H1 (cell line): ENCODE measurements around the gene ANAPC1. TPM values are rescaled to one million over a fixed set of nuclear protein-coding genes. Genes with fewer than 3 reads are reported as not detected.

Experiments
- CTCF ChIA-PET: fragments of 300-600 bp; sonication (Branson Sonifier 250); formaldehyde crosslinking; loops from one replicate; lab custom pipeline; 2021; ENCODE audit not compliant: partially characterized antibody; lab: Charles Lee
- POLR2A ChIA-PET: fragments of 300-600 bp; sonication (Branson Sonifier 250); formaldehyde crosslinking; loops from one replicate; lab custom pipeline; 2021; ENCODE audit warnings: inconsistent platforms; ENCODE audit not compliant: partially characterized antibody; lab: Charles Lee
- DNase-seq, 2 experiments: peaks; one replicate each; pipeline versions ENCODE4 v3.0.0 to v3.0.0-alpha.2; 2010 to 2022; ENCODE audit warnings: low spot score in 2 of 2, low read depth in 1 of 2, mixed read lengths in 1 of 2
- FAIRE-seq: peaks from 2 replicates; lab custom pipeline; 2011; peaks lifted over from hg19 to GRCh38; lab: Jason Lieb, UNC
- H2AFZ ChIP-seq: 2 replicates; pipeline ENCODE4 v1.8.1; 2012; ENCODE audit warnings: low read length, inconsistent platforms
- H2AK5ac ChIP-seq: 2 replicates; pipeline ENCODE4 v1.6.1; 2013; ENCODE audit warnings: low read depth, low read length
- H2BK120ac ChIP-seq: replicated peaks from 2 replicates; pipeline ENCODE3; 2013; ENCODE audit warnings: low read depth, low read length, inconsistent platforms
- H2BK12ac ChIP-seq: 2 replicates; pipeline ENCODE4 v1.6.1; 2013; ENCODE audit warnings: low read depth, low read length
- H2BK15ac ChIP-seq: 2 replicates; pipeline ENCODE4 v1.6.1; 2013; ENCODE audit warnings: low read length
- H2BK20ac ChIP-seq: 2 replicates; pipeline ENCODE4 v1.6.1; 2013; ENCODE audit warnings: low read length
- H2BK5ac ChIP-seq: 2 replicates; pipeline ENCODE4 v1.6.1; 2013; ENCODE audit warnings: low read depth, low read length
- H3K14ac ChIP-seq: 2 replicates; pipeline ENCODE4 v1.6.1; 2013; ENCODE audit warnings: inconsistent platforms; ENCODE audit not compliant: insufficient read length
- H3K18ac ChIP-seq: 2 replicates; pipeline ENCODE4 v1.6.1; 2013; ENCODE audit warnings: low read length; ENCODE audit errors: extremely low read depth
- H3K23ac ChIP-seq: 2 replicates; pipeline ENCODE4 v1.6.1; 2013; ENCODE audit warnings: inconsistent platforms; ENCODE audit not compliant: insufficient read length
- H3K23me2 ChIP-seq: 2 replicates; pipeline ENCODE4 v1.6.1; 2013; ENCODE audit warnings: low read depth, low read length
- H3K27ac ChIP-seq: 2 replicates; pipeline ENCODE4 v1.6.1; 2011; ENCODE audit warnings: low read depth, low read length, inconsistent platforms
- H3K27me3 ChIP-seq, 4 experiments: replicated peaks in 1 of 4; 1 replicate in 1 of 4; 2 replicates in 3 of 4; pipeline versions ENCODE4 v1.6.1 to v1.8.1; 2011 to 2013; ENCODE audit warnings: low read length in 3 of 4, mild to moderate bottlenecking in 3 of 4, inconsistent platforms in 2 of 4, mixed read lengths in 2 of 4, moderate library complexity in 1 of 4; ENCODE audit not compliant: control insufficient read depth in 3 of 4, insufficient read depth in 3 of 4; ENCODE audit errors: extremely low read depth in 1 of 4
- H3K36me3 ChIP-seq, 4 experiments: 2 replicates each; pipeline versions ENCODE4 v1.6.1 to v1.8.1; 2011 to 2013; ENCODE audit warnings: mild to moderate bottlenecking in 4 of 4, low read length in 3 of 4, moderate library complexity in 2 of 4, control low read depth in 1 of 4, inconsistent platforms in 1 of 4; ENCODE audit not compliant: insufficient read depth in 4 of 4, control insufficient read depth in 2 of 4
- H3K4ac ChIP-seq: replicated peaks from 2 replicates; pipeline ENCODE3; 2013; ENCODE audit warnings: low read length, low read depth, mixed read lengths, inconsistent platforms; ENCODE audit not compliant: insufficient read length
- H3K4me1 ChIP-seq, 4 experiments: replicated peaks in 1 of 4; 1 replicate in 1 of 4; 2 replicates in 3 of 4; pipeline versions ENCODE4 v1.6.1 to v1.8.1; 2011 to 2013; ENCODE audit warnings: low read length in 3 of 4, inconsistent platforms in 2 of 4, mixed read lengths in 1 of 4; ENCODE audit not compliant: insufficient read depth in 4 of 4, control insufficient read depth in 3 of 4
- H3K4me2 ChIP-seq, 2 experiments: 2 replicates each; pipeline versions ENCODE4 v1.6.1 to v1.8.1; 2011 to 2013; ENCODE audit warnings: low read depth in 2 of 2, low read length in 2 of 2, control low read depth in 1 of 2, inconsistent platforms in 1 of 2, mild to moderate bottlenecking in 1 of 2; ENCODE audit not compliant: insufficient read depth in 1 of 2
- H3K4me3 ChIP-seq, 4 experiments: fragments of 200-600, 300-600 bp in 1 of 4; sonication (generic), shearing (Covaris generic), sonication (Bioruptor Twin) in 1 of 4; 2 replicates each; pipeline versions ENCODE4 v1.5.1 to v1.8.1; 2011 to 2016; ENCODE audit warnings: low read length in 4 of 4, low read depth in 3 of 4, control low read depth in 2 of 4, inconsistent platforms in 2 of 4, mild to moderate bottlenecking in 2 of 4, mixed read lengths in 1 of 4, moderate library complexity in 1 of 4; ENCODE audit not compliant: insufficient read depth in 2 of 4; ENCODE audit errors: extremely low read depth in 1 of 4
- H3K56ac ChIP-seq: replicated peaks from 2 replicates; pipeline ENCODE3; 2013; ENCODE audit warnings: low read depth, mild to moderate bottlenecking, mixed read lengths, low read length, inconsistent platforms; ENCODE audit not compliant: insufficient read length
- H3K79me1 ChIP-seq: 2 replicates; pipeline ENCODE4 v1.6.1; 2013; ENCODE audit warnings: low read depth, low read length, control low read depth
- H3K79me2 ChIP-seq, 2 experiments: 2 replicates each; pipeline versions ENCODE4 v1.6.1 to v1.8.1; 2012 to 2013; ENCODE audit warnings: low read length in 2 of 2, mild to moderate bottlenecking in 2 of 2, inconsistent platforms in 1 of 2; ENCODE audit not compliant: insufficient read depth in 2 of 2, control insufficient read depth in 1 of 2
- H3K9ac ChIP-seq, 4 experiments: replicated peaks in 1 of 4; 1 replicate in 1 of 4; 2 replicates in 3 of 4; pipeline versions ENCODE4 v1.6.1 to v1.8.1; 2011 to 2013; ENCODE audit warnings: low read depth in 3 of 4, low read length in 3 of 4, control low read depth in 2 of 4, mild to moderate bottlenecking in 2 of 4, moderate library complexity in 2 of 4, inconsistent platforms in 1 of 4; ENCODE audit errors: extremely low read depth in 1 of 4
- H3K9me3 ChIP-seq, 2 experiments: 2 replicates each; pipeline versions ENCODE4 v1.6.1 to v1.8.1; 2012 to 2013; ENCODE audit warnings: mild to moderate bottlenecking in 2 of 2, moderate library complexity in 2 of 2, control low read depth in 1 of 2, inconsistent platforms in 1 of 2, low read depth in 1 of 2, low read length in 1 of 2, mixed read lengths in 1 of 2; ENCODE audit not compliant: insufficient read depth in 2 of 2
- H4K20me1 ChIP-seq, 2 experiments: replicated peaks in 1 of 2; 2 replicates each; pipeline versions ENCODE3 to v1.8.1; 2011 to 2013; ENCODE audit warnings: inconsistent platforms in 2 of 2, low read length in 2 of 2, mild to moderate bottlenecking in 1 of 2; ENCODE audit not compliant: insufficient read depth in 2 of 2, control insufficient read depth in 1 of 2
- H4K5ac ChIP-seq: 2 replicates; pipeline ENCODE4 v1.6.1; 2013; ENCODE audit warnings: low read length, low read depth, mixed read lengths, inconsistent platforms; ENCODE audit not compliant: insufficient read length
- H4K8ac ChIP-seq: 2 replicates; pipeline ENCODE4 v1.8.0; 2013; ENCODE audit warnings: mild to moderate bottlenecking, moderate library complexity, low read length, inconsistent platforms; ENCODE audit not compliant: insufficient read depth; ENCODE audit errors: extremely low read depth
- H4K91ac ChIP-seq: replicated peaks from 2 replicates; pipeline ENCODE3; 2013; ENCODE audit warnings: low read length, mixed read lengths, inconsistent platforms; ENCODE audit not compliant: insufficient read length
- BCL11A ChIP-seq, 2 experiments: IDR thresholded peaks; one replicate each; pipeline ENCODE4 v1.6.1; 2011; ENCODE audit warnings: low read depth in 2 of 2, low read length in 2 of 2, mild to moderate bottlenecking in 2 of 2
- GABPA ChIP-seq: IDR thresholded peaks from 2 replicates; pipeline ENCODE4 v1.6.1; 2011; ENCODE audit warnings: mild to moderate bottlenecking, low read length, moderate library complexity, borderline replicate concordance; ENCODE audit not compliant: insufficient read depth
- KDM5A ChIP-seq: fragments of 200-600 bp; IDR thresholded peaks from 2 replicates; pipeline ENCODE4 v1.7.1; 2012; ENCODE audit warnings: mild to moderate bottlenecking, low read length, inconsistent platforms, mixed read lengths
- NANOG ChIP-seq: IDR thresholded peaks from 2 replicates; pipeline ENCODE4 v1.6.1; 2011; ENCODE audit warnings: low read length, low read depth, mild to moderate bottlenecking, inconsistent platforms; ENCODE audit not compliant: insufficient read depth, poor library complexity, severe bottlenecking
- RNF2 ChIP-seq: fragments of 200-900, 300-1000 bp; sonication (generic); IDR thresholded peaks from 2 replicates; pipeline ENCODE4 v1.7.1; 2016; ENCODE audit warnings: borderline replicate concordance, low read depth, mild to moderate bottlenecking, antibody characterized with exemption, low read length; ENCODE audit not compliant: poor library complexity, severe bottlenecking; ENCODE audit errors: missing control alignments
- SIX5 ChIP-seq: IDR thresholded peaks from 2 replicates; pipeline ENCODE4 v1.6.1; 2011; ENCODE audit warnings: mild to moderate bottlenecking, low read depth, low read length
- SUZ12 ChIP-seq: fragments of 200-600 bp; sonication (generic); IDR thresholded peaks from 2 replicates; pipeline ENCODE4 v1.6.1; 2012; ENCODE audit warnings: mild to moderate bottlenecking, inconsistent platforms, low read length, moderate library complexity, mixed read lengths
- TAF7 ChIP-seq: optimal IDR thresholded peaks from 2 replicates; pipeline ENCODE3; 2011; ENCODE audit warnings: low read depth, mild to moderate bottlenecking, inconsistent platforms, low read length, moderate library complexity, borderline replicate concordance
- WGBS, 2 experiments: shearing (Covaris generic) in 1 of 2; methylation state at CpG; one replicate each; pipeline versions ENCODE4 v1.1.6 to v1.1.7; 2013 to 2015; ENCODE audit warnings: low lambda C conversion rate in 2 of 2, mixed read lengths in 2 of 2, inconsistent platforms in 1 of 2, low coverage in 1 of 2, missing lambda C conversion rate in 1 of 2; ENCODE audit not compliant: insufficient replicate concordance in 2 of 2, insufficient coverage in 1 of 2, insufficient read length in 1 of 2; ENCODE audit errors: extremely low coverage in 1 of 2, missing lambda C conversion rate in 1 of 2; 5-methylcytosine and 5-hydroxymethylcytosine counted together
- polyA plus RNA-seq, 7 experiments: library from polyadenylated mRNA; depleted of rRNA in 3 of 7; stranded (reverse) in 5 of 7; unstranded in 2 of 7; fragments of >200 nt in 5 of 7; fragments of 200-250 nt in 2 of 7; gene quantifications; 1 replicate in 5 of 7; 2 replicates in 1 of 7; 4 replicates in 1 of 7; pipeline versions ENCODE4 v1.2.1 to v1.2.3, GENCODE V29; 2011 to 2013; ENCODE audit warnings: missing spikeins in 2 of 7, mixed read lengths in 2 of 7
- total RNA-seq: library from RNA; stranded (reverse); fragmentation: NEBNext Ultra II Directional; extraction: Animal tissue kit (Norgen Biotek cat#: 25700); gene quantifications from 2 replicates; pipeline ENCODE4 v1.2.1, GENCODE V29; 2021
- TF ChIP-seq, protein P1 (sequence below): IDR thresholded peaks from 2 replicates; pipeline ENCODE4 v1.6.1; 2012; ENCODE audit warnings: low read length, inconsistent platforms

Gene ANAPC1
- total and polyA plus RNA-seq, 2 of the 8 experiments (the other 6 are each of a cell fraction or from before 2014, with no cell fraction given) = 46.6 to 107 TPM

DNA sequence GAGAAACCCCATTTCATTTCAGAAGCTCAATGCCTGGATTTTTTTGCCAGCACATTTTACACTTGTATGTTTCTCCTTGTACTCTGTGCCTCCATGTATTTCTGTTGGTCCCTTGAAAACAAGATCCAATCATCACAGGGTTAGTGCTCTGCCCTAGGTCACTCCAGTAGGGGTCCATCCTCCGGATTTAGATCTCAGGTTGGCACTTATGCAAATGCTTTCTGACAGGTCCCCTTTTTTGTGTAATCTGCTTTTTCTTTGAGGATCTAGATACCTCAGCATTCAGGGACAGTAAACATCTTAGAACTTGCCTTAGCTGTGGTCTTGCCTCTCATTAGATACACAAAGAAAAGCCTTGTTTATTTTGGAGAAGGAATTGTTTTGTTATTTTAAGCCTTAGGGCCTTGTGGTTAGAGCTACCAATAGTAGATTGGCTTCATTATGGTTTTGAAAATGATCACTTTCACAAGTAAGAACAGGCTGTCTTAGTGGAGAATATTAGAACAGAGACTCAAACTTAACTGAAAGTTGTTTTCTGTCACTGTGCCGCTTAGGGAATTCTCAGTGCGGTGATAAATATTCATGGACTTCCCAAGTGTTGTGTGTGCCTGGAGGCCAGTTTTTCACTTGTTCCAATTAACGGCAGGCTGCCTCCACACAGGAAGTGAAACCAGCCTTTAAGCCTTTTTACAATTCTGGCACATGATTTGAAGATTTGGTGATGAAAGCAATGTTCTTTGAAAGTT is 22.2 kb upstream of the ANAPC1 start:
- Histone ChIP-seq H3K4me1 (peaks cover 2 to 16% (median 4%) of the 10 kb centered on the region in 4 experiments; a peak in 6 of 7 replicates), H3K27ac (no peak overlapping the region), H3K18ac (no peak overlapping the region), H4K8ac (no peak overlapping the region), H2BK15ac (no peak overlapping the region), H3K79me1 (no peaks in the 10 kb centered on the region), H2BK120ac (no peak overlapping the region), H4K91ac (no peak overlapping the region), H2AK5ac (no peak overlapping the region), H2BK20ac (no peak overlapping the region), H2BK5ac (no peak overlapping the region), H3K4me3 (no peak overlapping the region), H3K4ac (no peak overlapping the region), H3K56ac (no peak overlapping the region), H3K23me2 (no peaks in the 10 kb centered on the region), H4K5ac (no peak overlapping the region), H3K4me2 (no peak overlapping the region), H3K79me2 (no peaks in the 10 kb centered on the region), H2BK12ac (no peak overlapping the region; the same call in 1 of the 2 replicates), H3K23ac (no peak overlapping the region), H3K9ac (no peak overlapping the region), H3K27me3 (no peaks in the 10 kb centered on the region), H3K36me3 (no peaks in the 10 kb centered on the region), H4K20me1 (peaks cover 2% of the 10 kb centered on the region in 2 experiments), H3K14ac (no peak overlapping the region), H3K9me3 (no peaks in the 10 kb centered on the region), H2AFZ (no peak overlapping the region)
- ChIA-PET CTCF (interaction anchor here (1.1 to 1.9 kb wide), 3 partner anchors 13 to 51 kb away, joined by 3 to 9 read pairs (median 4); no protein-coding TSS in a partner anchor), POLR2A (interaction anchor here (1.3 kb wide), 1 partner anchor 22 kb away, joined by 5 read pairs; the partner anchor contains the start of gene ANAPC1)
- FAIRE-seq (no peak), DNase-seq (no peak)
- WGBS, 2 experiments = 69% methylated on average over 4 of the region's 4 CpGs; no CpG with 5 or more reads in 1 of the 2 experiments
- TF ChIP-seq BCL11A (IDR thresholded peaks at IDR 0.05; ENCODE audit: low read depth in 2 of 2, low read length in 2 of 2) = no peak
- TF ChIP-seq SIX5 = no peak
- no peak for TF ChIP-seq KDM5A
- no peak for TF ChIP-seq GABPA
- TF ChIP-seq NANOG = no peak
- no peak for TF ChIP-seq RNF2
- TF ChIP-seq SUZ12 = no peak
- no peak for TF ChIP-seq TAF7
- TF ChIP-seq, protein P1, sequence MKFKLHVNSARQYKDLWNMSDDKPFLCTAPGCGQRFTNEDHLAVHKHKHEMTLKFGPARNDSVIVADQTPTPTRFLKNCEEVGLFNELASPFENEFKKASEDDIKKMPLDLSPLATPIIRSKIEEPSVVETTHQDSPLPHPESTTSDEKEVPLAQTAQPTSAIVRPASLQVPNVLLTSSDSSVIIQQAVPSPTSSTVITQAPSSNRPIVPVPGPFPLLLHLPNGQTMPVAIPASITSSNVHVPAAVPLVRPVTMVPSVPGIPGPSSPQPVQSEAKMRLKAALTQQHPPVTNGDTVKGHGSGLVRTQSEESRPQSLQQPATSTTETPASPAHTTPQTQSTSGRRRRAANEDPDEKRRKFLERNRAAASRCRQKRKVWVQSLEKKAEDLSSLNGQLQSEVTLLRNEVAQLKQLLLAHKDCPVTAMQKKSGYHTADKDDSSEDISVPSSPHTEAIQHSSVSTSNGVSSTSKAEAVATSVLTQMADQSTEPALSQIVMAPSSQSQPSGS = no peak
